Transverse colon (tissue), 4 donors: ENCODE results near the gene ANTXR2. TPM values are rescaled to one million over a fixed set of nuclear protein-coding genes. Genes with fewer than 3 reads are reported as not detected.
"Not testable (repeated sequence)": the region's sequence is repeated elsewhere in the genome, so short reads cannot be mapped to it uniquely, and the experiment has no call there.

Experiments
- DNase-seq: peaks from one replicate; pipeline ENCODE4 v3.0.0-alpha.2; 2019
- H3K27ac ChIP-seq, 4 donors: fragments of 200-600 bp; sonication (generic); 2 replicates each; pipeline ENCODE4 v1.5.1; 2016 to 2018; ENCODE audit warnings: inconsistent platforms in 4 of 4
- H3K27me3 ChIP-seq: fragments of 200-600 bp; sonication (generic); 2 replicates; pipeline ENCODE4 v1.5.1; 2017; ENCODE audit warnings: inconsistent platforms
- H3K36me3 ChIP-seq, 4 donors: fragments of 200-600 bp; sonication (generic); 2 replicates each; pipeline ENCODE4 v1.5.1; 2017 to 2019; ENCODE audit warnings: inconsistent platforms in 4 of 4
- H3K4me1 ChIP-seq, 4 donors: fragments of 200-600 bp; sonication (generic); 2 replicates each; pipeline ENCODE4 v1.5.1; 2017 to 2020; ENCODE audit warnings: inconsistent platforms in 4 of 4
- H3K4me3 ChIP-seq, 4 donors: fragments of 200-600 bp; sonication (generic); 1 replicate in 1 of 4; 2 replicates in 3 of 4; pipeline versions ENCODE4 v1.5.1 to v1.6.1; 2017 to 2019; ENCODE audit warnings: inconsistent platforms in 4 of 4
- H3K9me3 ChIP-seq, 2 donors: fragments of 200-600 bp; sonication (generic); 2 replicates each; pipeline ENCODE4 v1.5.1; 2017 to 2019; ENCODE audit warnings: inconsistent platforms in 2 of 2
- CTCF ChIP-seq, 5 experiments: fragments of 200-600 bp in 3 of 5; fragments of 450-650 bp in 2 of 5; sonication (generic) in 3 of 5; IDR thresholded peaks; 1 replicate in 2 of 5; 2 replicates in 3 of 5; pipeline ENCODE4 v1.5.1; 2016 to 2017; ENCODE audit warnings: antibody characterized with exemption in 5 of 5, inconsistent platforms in 3 of 5, mild to moderate bottlenecking in 2 of 5, moderate library complexity in 1 of 5
- EP300 ChIP-seq: sonication (generic); formaldehyde crosslinking; IDR thresholded peaks from one replicate; pipeline ENCODE4 v1.6.1; 2017; ENCODE audit warnings: antibody characterized with exemption, low read depth
- POLR2A ChIP-seq: fragments of 450-650 bp; IDR thresholded peaks from one replicate; pipeline ENCODE4 v1.6.1; 2016; ENCODE audit warnings: antibody characterized with exemption, mild to moderate bottlenecking, moderate library complexity
- POLR2AphosphoS5 ChIP-seq, 3 donors: sonication (generic); formaldehyde crosslinking; IDR thresholded peaks; one replicate each; pipeline ENCODE4 v1.6.1; 2016; ENCODE audit warnings: antibody characterized with exemption in 3 of 3
- WGBS, 2 donors: methylation state at CpG; one replicate each; pipeline ENCODE4 v1.1.5; 2018; ENCODE audit warnings: low coverage in 1 of 2; 5-methylcytosine and 5-hydroxymethylcytosine counted together
- in situ Hi-C, 4 donors: fragments of 200-750 bp; cut with MboI; loops; one replicate each; pipeline versions ENCODE4 v1.15.0 to v1.15.1; 2017; ENCODE audit warnings: low sequenced_read_pairs in 3 of 4, low pct_ligation_motif_present in 1 of 4, low pct_unique_long_range_greater_than_20kb in 1 of 4
- intact Hi-C: fragments of 100-400 bp; cut with DNase I; formaldehyde crosslinking; loops from one replicate; pipeline ENCODE4 v1.15.1; 2023; ENCODE audit warnings: low total_unique reads
- total RNA-seq, 4 donors: library from RNA; depleted of rRNA; stranded (reverse); fragments of >200 nt; gene quantifications; one replicate each; pipeline ENCODE4 v1.1.0, GENCODE V29; 2016

Gene ANTXR2
- total RNA-seq, 4 donors from 2014 or later, result 46.8 to 89.8 (median 76.0) TPM

GRCh38 chr4:79893456-79893855 is 179.6 kb downstream of the ANTXR2 start:
- WGBS, 2 donors, result 72 to 100% methylated on average over 2 of the region's 2 CpGs

GRCh38 chr4:79889026-79889425 is 184.0 kb downstream of the ANTXR2 start:
- H3K4me3 ChIP-seq, in situ Hi-C loops, intact Hi-C loops, H3K4me1 ChIP-seq, DNase-seq, H3K27me3 ChIP-seq, H3K9me3 ChIP-seq, H3K36me3 ChIP-seq, H3K27ac ChIP-seq: not testable (repeated sequence)
- WGBS, 2 donors, result 85 to 86% methylated on average over 1 of the region's 1 CpG

More at GRCh38 chr4:79893456-79893855, 179.6 kb downstream of the ANTXR2 start:
- no peak for TF ChIP-seq POLR2A
- TF ChIP-seq CTCF (IDR thresholded peaks at IDR 0.05), result no peak
- no peaks in the 10 kb centered on the region for H3K36me3 ChIP-seq
- intact Hi-C loops (no loop called here), in situ Hi-C loops (no loop called here)
- H3K4me1 ChIP-seq, result no peaks in the 10 kb centered on the region
- DNase-seq, result no peak
- no peaks in the 10 kb centered on the region for H3K27me3 ChIP-seq
- H3K27ac ChIP-seq, result no peak overlapping the region
- H3K4me3 ChIP-seq, result no peak overlapping the region
- H3K9me3 ChIP-seq, result no peaks in the 10 kb centered on the region

- H3K27me3 ChIP-seq, result no peaks in the 10 kb centered on the region
- 84 to 91% methylated on average over 1 of the region's 1 CpG for WGBS, 2 donors
- no peak for DNase-seq
- in situ Hi-C loops, result no loop called here
- H3K27ac ChIP-seq, result no peak overlapping the region
- no peaks in the 10 kb centered on the region for H3K9me3 ChIP-seq
- H3K4me1 ChIP-seq, result no peaks in the 10 kb centered on the region
- TF ChIP-seq CTCF (IDR thresholded peaks at IDR 0.05) (no peak), POLR2AphosphoS5 (IDR thresholded peaks at IDR 0.05) (no peak), POLR2A (no peak), EP300 (no peak)
- intact Hi-C loops, result no loop called here
- no peaks in the 10 kb centered on the region for H3K36me3 ChIP-seq
- no peak overlapping the region for H3K4me3 ChIP-seq
Measured at GRCh38 chr4:79886557-79886956, 186.5 kb downstream of the ANTXR2 start.

- H3K4me1 ChIP-seq, result no peaks in the 10 kb centered on the region
- intact Hi-C loops, result no loop called here
- TF ChIP-seq CTCF (IDR thresholded peaks at IDR 0.05) (no peak), POLR2A (no peak), EP300 (no peak), POLR2AphosphoS5 (IDR thresholded peaks at IDR 0.05) (no peak)
- H3K4me3 ChIP-seq, result no peak overlapping the region
- H3K9me3 ChIP-seq, result no peaks in the 10 kb centered on the region
- no peaks in the 10 kb centered on the region for H3K36me3 ChIP-seq
- 45 to 80% methylated on average over 2 to 5 of the region's 5 CpGs for WGBS, 2 donors
- in situ Hi-C loops, result no loop called here
- H3K27me3 ChIP-seq, result no peaks in the 10 kb centered on the region
- no peak overlapping the region for H3K27ac ChIP-seq
- no peak for DNase-seq
Measured at GRCh38 chr4:79886021-79886420, 187.0 kb downstream of the ANTXR2 start.

- Histone ChIP-seq H3K27me3 (no peaks in the 10 kb centered on the region), H3K36me3 (no peaks in the 10 kb centered on the region), H3K4me1 (no peaks in the 10 kb centered on the region), H3K27ac (no peak overlapping the region), H3K4me3 (no peak overlapping the region), H3K9me3 (no peaks in the 10 kb centered on the region)
- in situ Hi-C loops (no loop called here), intact Hi-C loops (no loop called here)
- TF ChIP-seq POLR2AphosphoS5 (IDR thresholded peaks at IDR 0.05) (no peak), POLR2A (no peak), CTCF (IDR thresholded peaks at IDR 0.05) (no peak), EP300 (no peak)
- WGBS, 2 donors, result 83 to 92% methylated on average over 1 of the region's 1 CpG
- no peak for DNase-seq
Measured at GRCh38 chr4:79883290-79883689, 189.7 kb downstream of the ANTXR2 start.
